Measurements from ENCODE around the gene NCAPD2.
A peak's percentile ranks its signal among the peaks of the same experiment; 100 is the strongest.

The NCAPD2 gene

GRCh38 chr12:6529291-6529737 lies 35.4 kb downstream of the NCAPD2 start:
- H3K36me3 ChIP-seq (ENCODE audit: control insufficient read depth, insufficient read depth, low read length): peaks cover 78% of the 10 kb centered on the region
- H3K4me1 ChIP-seq (ENCODE audit: control insufficient read depth, insufficient read depth, low read length): peaks cover 15% of the 10 kb centered on the region
- H3K27me3 ChIP-seq (ENCODE audit: control insufficient read depth, insufficient read depth, low read length): no peaks in the 10 kb centered on the region

GRCh38 chr12:6530576-6531260 lies 36.8 kb downstream of the NCAPD2 start:
- no peaks in the 10 kb centered on the region for H3K9me3 ChIP-seq (ENCODE audit: control insufficient read depth, insufficient read depth, low read depth, low read length)
- H3K27ac ChIP-seq (ENCODE audit: low read depth, low read length): no peak overlapping the region
- H3K4me1 ChIP-seq (ENCODE audit: control insufficient read depth, insufficient read depth, low read length): peaks cover 15% of the 10 kb centered on the region
- no peak overlapping the region for H3K9ac ChIP-seq (ENCODE audit: low read length)
- H3K27me3 ChIP-seq (ENCODE audit: control insufficient read depth, insufficient read depth, low read length): no peaks in the 10 kb centered on the region
- peaks cover 76% of the 10 kb centered on the region for H3K36me3 ChIP-seq (ENCODE audit: control insufficient read depth, insufficient read depth, low read length)
- H3K4me3 ChIP-seq (ENCODE audit: low read depth, low read length): no peak overlapping the region

More at GRCh38 chr12:6529291-6529737, 35.4 kb downstream of the NCAPD2 start:
- H3K4me3 ChIP-seq (ENCODE audit: low read depth, low read length): no peak overlapping the region
- H3K9ac ChIP-seq (ENCODE audit: low read length): no peak overlapping the region
- H3K27ac ChIP-seq (ENCODE audit: low read depth, low read length): no peak overlapping the region
- no peaks in the 10 kb centered on the region for H3K9me3 ChIP-seq (ENCODE audit: control insufficient read depth, insufficient read depth, low read depth, low read length)

- H3K27me3 ChIP-seq (ENCODE audit: control insufficient read depth, insufficient read depth, low read length): no peaks in the 10 kb centered on the region
- H3K4me3 ChIP-seq (ENCODE audit: low read depth, low read length): peak overlapping the region; percentile 98
- no peaks in the 10 kb centered on the region for H3K9me3 ChIP-seq (ENCODE audit: control insufficient read depth, insufficient read depth, low read depth, low read length)
- peaks cover 76% of the 10 kb centered on the region for H3K36me3 ChIP-seq (ENCODE audit: control insufficient read depth, insufficient read depth, low read length)
- peaks cover 20% of the 10 kb centered on the region for H3K4me1 ChIP-seq (ENCODE audit: control insufficient read depth, insufficient read depth, low read length)
- peak overlapping the region; percentile 94; the same call in 1 of the 2 replicates for H3K27ac ChIP-seq (ENCODE audit: low read depth, low read length)
- H3K9ac ChIP-seq (ENCODE audit: low read length): peak overlapping the region; percentile 98
Observed at GRCh38 chr12:6532051-6532926, 38.4 kb downstream of the NCAPD2 start.

GRCh38 chr12:6532927-6533652 lies 39.2 kb downstream of the NCAPD2 start:
- H3K36me3 ChIP-seq (ENCODE audit: control insufficient read depth, insufficient read depth, low read length): peaks cover 76% of the 10 kb centered on the region
- peak overlapping the region; percentile 98 for H3K9ac ChIP-seq (ENCODE audit: low read length)
- peaks cover 20% of the 10 kb centered on the region for H3K4me1 ChIP-seq (ENCODE audit: control insufficient read depth, insufficient read depth, low read length)
- peak overlapping the region; percentile 98 for H3K4me3 ChIP-seq (ENCODE audit: low read depth, low read length)
- no peaks in the 10 kb centered on the region for H3K9me3 ChIP-seq (ENCODE audit: control insufficient read depth, insufficient read depth, low read depth, low read length)
- peak overlapping the region; percentile 94 for H3K27ac ChIP-seq (ENCODE audit: low read depth, low read length)
- H3K27me3 ChIP-seq (ENCODE audit: control insufficient read depth, insufficient read depth, low read length): no peaks in the 10 kb centered on the region

GRCh38 chr12:6533653-6533922 lies 39.7 kb downstream of the NCAPD2 start:
- Histone ChIP-seq H3K27me3 (ENCODE audit: control insufficient read depth, insufficient read depth, low read length) (no peaks in the 10 kb centered on the region), H3K27ac (ENCODE audit: low read depth, low read length) (peak overlapping the region; percentile 94), H3K9ac (ENCODE audit: low read length) (peak overlapping the region; percentile 98), H3K9me3 (ENCODE audit: control insufficient read depth, insufficient read depth, low read depth, low read length) (no peaks in the 10 kb centered on the region), H3K4me3 (ENCODE audit: low read depth, low read length) (peak overlapping the region; percentile 98), H3K36me3 (ENCODE audit: control insufficient read depth, insufficient read depth, low read length) (peaks cover 76% of the 10 kb centered on the region), H3K4me1 (ENCODE audit: control insufficient read depth, insufficient read depth, low read length) (peaks cover 20% of the 10 kb centered on the region)

GRCh38 chr12:6533923-6534694 lies 40.2 kb downstream of the NCAPD2 start, which contains the start of gene GAPDH:
Gene GAPDH, plus strand, starts transcription at chr12:6534517. Its CDS starts 316 bp downstream, at chr12:6534833.
- Histone ChIP-seq H3K4me3 (ENCODE audit: low read depth, low read length) (peak within 1 kb of the TSS; percentile 98), H3K4me1 (ENCODE audit: control insufficient read depth, insufficient read depth, low read length) (peaks cover 20% of the 10 kb centered on the region), H3K9me3 (ENCODE audit: control insufficient read depth, insufficient read depth, low read depth, low read length) (no peaks in the 10 kb centered on the region), H3K36me3 (ENCODE audit: control insufficient read depth, insufficient read depth, low read length) (peaks cover 76% of the 10 kb centered on the region), H3K9ac (ENCODE audit: low read length) (peak within 1 kb of the TSS; percentile 98), H3K27ac (ENCODE audit: low read depth, low read length) (peak within 1 kb of the TSS; percentile 94), H3K27me3 (ENCODE audit: control insufficient read depth, insufficient read depth, low read length) (no peaks in the 10 kb centered on the region)

- no peaks in the 10 kb centered on the region for H3K9me3 ChIP-seq (ENCODE audit: control insufficient read depth, insufficient read depth, low read depth, low read length)
- H3K27me3 ChIP-seq (ENCODE audit: control insufficient read depth, insufficient read depth, low read length): no peaks in the 10 kb centered on the region
- H3K27ac ChIP-seq (ENCODE audit: low read depth, low read length): peak overlapping the region; percentile 94
- H3K36me3 ChIP-seq (ENCODE audit: control insufficient read depth, insufficient read depth, low read length): peaks cover 76% of the 10 kb centered on the region
- peak overlapping the region; percentile 98 for H3K4me3 ChIP-seq (ENCODE audit: low read depth, low read length)
- peaks cover 22% of the 10 kb centered on the region for H3K4me1 ChIP-seq (ENCODE audit: control insufficient read depth, insufficient read depth, low read length)
- H3K9ac ChIP-seq (ENCODE audit: low read length): peak overlapping the region; percentile 98
Observed at GRCh38 chr12:6534695-6534944, 40.7 kb downstream of the NCAPD2 start.

GRCh38 chr12:6534945-6535696 lies 41.2 kb downstream of the NCAPD2 start:
- H3K36me3 ChIP-seq (ENCODE audit: control insufficient read depth, insufficient read depth, low read length): peaks cover 76% of the 10 kb centered on the region
- peak overlapping the region; percentile 98 for H3K9ac ChIP-seq (ENCODE audit: low read length)
- H3K27ac ChIP-seq (ENCODE audit: low read depth, low read length): peak overlapping the region; percentile 94
- H3K27me3 ChIP-seq (ENCODE audit: control insufficient read depth, insufficient read depth, low read length): no peaks in the 10 kb centered on the region
- peaks cover 27% of the 10 kb centered on the region for H3K4me1 ChIP-seq (ENCODE audit: control insufficient read depth, insufficient read depth, low read length)
- no peaks in the 10 kb centered on the region for H3K9me3 ChIP-seq (ENCODE audit: control insufficient read depth, insufficient read depth, low read depth, low read length)
- peak overlapping the region; percentile 98 for H3K4me3 ChIP-seq (ENCODE audit: low read depth, low read length)

- peak overlapping the region; percentile 98 for H3K9ac ChIP-seq (ENCODE audit: low read length)
- peak overlapping the region; percentile 94 for H3K27ac ChIP-seq (ENCODE audit: low read depth, low read length)
- H3K4me1 ChIP-seq (ENCODE audit: control insufficient read depth, insufficient read depth, low read length): peaks cover 30% of the 10 kb centered on the region
- H3K9me3 ChIP-seq (ENCODE audit: control insufficient read depth, insufficient read depth, low read depth, low read length): no peaks in the 10 kb centered on the region
- peak overlapping the region; percentile 98 for H3K4me3 ChIP-seq (ENCODE audit: low read depth, low read length)
- H3K27me3 ChIP-seq (ENCODE audit: control insufficient read depth, insufficient read depth, low read length): no peaks in the 10 kb centered on the region
- peaks cover 72% of the 10 kb centered on the region for H3K36me3 ChIP-seq (ENCODE audit: control insufficient read depth, insufficient read depth, low read length)
Observed at GRCh38 chr12:6535697-6535946, 41.7 kb downstream of the NCAPD2 start.

Data from HUES6 (cell line).